Measurements from ENCODE around the gene GSX1.

The GSX1 gene

GRCh38 chr13:27834095-27834494 lies 41.8 kb downstream of the GSX1 start:
- DNase-seq (ENCODE audit: low spot score) = no peak

- DNase-seq (ENCODE audit: low spot score) = no peak
Observed at GRCh38 chr13:27835799-27836198, 43.5 kb downstream of the GSX1 start.

- no peak for DNase-seq (ENCODE audit: low spot score)
Observed at GRCh38 chr13:27839809-27840467, 47.7 kb downstream of the GSX1 start.

GRCh38 chr13:27842571-27842970 lies 50.3 kb downstream of the GSX1 start:
- no peak for DNase-seq (ENCODE audit: low spot score)

Data from hematopoietic multipotent progenitor cell treated with erythropoietin and hydrocortisone succinate and interleukin-3 and kit ligand, for 17 days (in vitro differentiated cells).